K562 (cell line): ENCODE measurements around the gene TMPRSS6. TPM values are rescaled to one million over a fixed set of nuclear protein-coding genes. Genes with fewer than 3 reads are reported as not detected.
A peak's percentile ranks its signal among the peaks of the same experiment; 100 is the strongest.

Experiments
- BRD9 ChIP-seq: fragments of 450-650 bp; IDR thresholded peaks from 2 replicates; pipeline ENCODE4 v1.6.1; 2018; ENCODE audit warnings: low read depth; ENCODE audit not compliant: partially characterized antibody
- E2F1 ChIP-seq: sonication (generic); formaldehyde crosslinking; IDR thresholded peaks from 2 replicates; pipeline ENCODE4 v1.8.1; 2023; ENCODE audit warnings: mild to moderate bottlenecking, missing genetic modification reagents, moderate library complexity
- E2F6 ChIP-seq, 2 experiments: IDR thresholded peaks; 2 replicates each; pipeline ENCODE4 v1.6.1; 2011; ENCODE audit warnings: borderline replicate concordance in 1 of 2, control low read depth in 1 of 2, low read depth in 1 of 2, low read length in 1 of 2, mild to moderate bottlenecking in 1 of 2, mixed read lengths in 1 of 2, moderate library complexity in 1 of 2; ENCODE audit not compliant: insufficient read depth in 1 of 2, insufficient read length in 1 of 2, poor library complexity in 1 of 2, severe bottlenecking in 1 of 2; ENCODE audit errors: extremely low read depth in 1 of 2
- FOXK2 ChIP-seq, 2 experiments: fragments of 450-650 bp; IDR thresholded peaks in 1 of 2; conservative IDR thresholded peaks in 1 of 2; 2 replicates each; pipeline ENCODE4 v1.6.1; 2016; ENCODE audit warnings: low read depth in 2 of 2, mild to moderate bottlenecking in 1 of 2
- NFE2L1 ChIP-seq: fragments of 450-650 bp; IDR thresholded peaks from 2 replicates; pipeline ENCODE4 v1.6.1; 2016; ENCODE audit warnings: missing genetic modification characterization, low read depth, mild to moderate bottlenecking, missing compliant biosample characterization, moderate library complexity, borderline replicate concordance
- STAG1 ChIP-seq: sonication (generic); formaldehyde crosslinking; IDR thresholded peaks from 2 replicates; pipeline ENCODE4 v1.5.0; 2020; ENCODE audit warnings: missing genetic modification reagents, borderline replicate concordance
- TFE3 ChIP-seq: fragments of 450-650 bp; formaldehyde crosslinking; IDR thresholded peaks from 2 replicates; pipeline ENCODE4 v1.4.0; 2020; ENCODE audit warnings: mild to moderate bottlenecking, mixed read lengths
- USF2 ChIP-seq: sonication (generic); formaldehyde crosslinking; IDR thresholded peaks from 2 replicates; pipeline ENCODE4 v1.5.0; 2020; ENCODE audit warnings: missing genetic modification reagents
- ZNF217 ChIP-seq: sonication (generic); formaldehyde crosslinking; IDR thresholded peaks from 2 replicates; pipeline ENCODE4 v1.8.0; 2022; ENCODE audit warnings: mild to moderate bottlenecking, missing genetic modification reagents
- polyA plus RNA-seq, 8 experiments: library from polyadenylated mRNA; depleted of rRNA in 4 of 8; stranded (reverse) in 5 of 8; unstranded in 3 of 8; fragments of >200 nt; fragmentation: Nextera tagmentation in 2 of 8; fragmentation: Illumina TruSeq in 1 of 8; extraction: Ambion mirVana in 2 of 8; extraction: Trizol in 1 of 8; gene quantifications; 2 replicates each; pipeline versions ENCODE4 v1.2.1 to v1.2.3, GENCODE V29; 2011 to 2014; ENCODE audit warnings: inconsistent platforms in 1 of 8, missing spikeins in 1 of 8
- total RNA-seq, 7 experiments: library from RNA; depleted of rRNA in 6 of 7; stranded (reverse); fragments of >200 nt in 6 of 7; fragmentation: Illumina TruSeq in 2 of 7; extraction: Trizol in 2 of 7; gene quantifications; 2 replicates each; pipeline versions ENCODE4 v1.2.1 to v1.2.3, GENCODE V29; 2011 to 2021; ENCODE audit warnings: low replicate concordance in 1 of 7

Gene TMPRSS6
- total and polyA plus RNA-seq, 9 of the 15 experiments (the other 6 are each of a cell fraction or from before 2014, with no cell fraction given), result 0.03 TPM; not detected in 8

GRCh38 chr22:37020192-37020479 lies 89.4 kb downstream of the TMPRSS6 start (continued):
- TF ChIP-seq E2F6 (IDR thresholded peaks at IDR 0.05; ENCODE audit: borderline replicate concordance in 1 of 2, extremely low read depth in 1 of 2, insufficient read depth in 1 of 2, insufficient read length in 1 of 2, low read depth in 1 of 2, low read length in 1 of 2, poor library complexity in 1 of 2, severe bottlenecking in 1 of 2) (peak in 1 of 2 experiments; percentile 47), BRD9 (no peak), STAG1 (CRISPR knock-in tag) (no peak), FOXK2 (conservative IDR thresholded peaks at IDR 0.05 in 1 of 2, IDR thresholded peaks at IDR 0.05 in 1 of 2; ENCODE audit: low read depth in 2 of 2) (0 out of 4 replicates have a peak, but pooled peaks of 1 of the 2 experiments have one; percentile 40), E2F1 (no peak), NFE2L1 (tag) (no peak), ZNF217 (CRISPR knock-in tag) (no peak), USF2 (CRISPR knock-in tag) (peak; percentile 32; the same call in 1 of the 2 replicates), TFE3 (CRISPR knock-in tag) (no peak)
